HG02884 (cell line): ENCODE measurements around the gene ATP2B1.
"Not testable (repeated sequence)": the region's sequence is repeated elsewhere in the genome, so short reads cannot be mapped to it uniquely, and the experiment has no call there.

Experiments used
- ATAC-seq: cut with Tn5 transposase; IDR thresholded peaks from one replicate; pipeline ENCODE4 v1.9.1; 2021; ENCODE audit warnings: mild to moderate bottlenecking, moderate library complexity; ENCODE audit not compliant: unreplicated experiment

ATP2B1 gene

GRCh38 chr12:89708565-89709156 is at the start of gene ATP2B1:
TSS of gene ATP2B1 (minus strand) at chr12:89708838. CDS start at chr12:89655886, 52,952 bp downstream.
- ATAC-seq = peak; percentile 45

- not testable (repeated sequence) for ATAC-seq
Measured at GRCh38 chr12:89757987-89758386, 49.3 kb upstream of the ATP2B1 start.

GRCh38 chr12:89756585-89757398 is 48.2 kb upstream of the ATP2B1 start:
- ATAC-seq = peak; percentile 91

DNA sequence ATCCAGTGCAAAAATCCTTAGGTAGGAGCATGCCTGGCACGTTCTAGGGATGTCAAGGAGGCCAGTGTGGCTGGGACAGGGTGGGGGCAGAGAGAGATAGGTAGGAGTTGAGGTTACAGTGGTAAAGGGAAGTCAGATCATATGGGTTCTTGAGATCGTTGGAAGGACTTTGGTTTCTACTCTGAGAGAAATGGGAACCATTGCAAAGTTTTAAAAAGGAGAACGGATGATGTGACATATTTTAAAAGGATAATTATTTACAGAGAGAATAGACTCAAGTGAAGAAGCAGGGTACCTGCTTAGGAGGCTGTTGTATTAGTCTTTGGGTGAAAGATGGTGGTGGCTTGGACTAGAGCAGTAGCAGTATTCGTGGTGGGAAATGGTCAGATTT is 47.6 kb upstream of the ATP2B1 start:
- ATAC-seq = peak; percentile 3

DNA sequence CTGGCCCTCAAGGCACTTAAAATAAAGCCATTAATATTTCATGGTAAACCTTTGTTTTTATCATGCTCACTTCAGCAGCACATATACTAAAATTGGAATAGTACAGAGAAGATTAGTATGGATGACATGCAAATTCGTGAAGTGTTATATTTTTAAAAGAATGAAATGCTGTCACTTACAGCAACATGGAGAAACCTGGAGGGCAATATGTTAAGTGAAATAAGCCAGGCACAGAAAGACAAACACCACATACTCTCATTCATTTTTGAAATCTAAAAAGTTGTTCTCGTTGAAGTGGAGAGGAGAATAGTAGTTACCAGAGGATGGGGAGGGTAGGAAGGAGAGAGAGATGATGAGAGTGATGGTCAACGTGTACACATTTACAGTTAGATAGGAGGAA is 45.4 kb upstream of the ATP2B1 start:
- no peak for ATAC-seq

GRCh38 chr12:89752341-89752740 is 43.7 kb upstream of the ATP2B1 start:
- peak; percentile 38 for ATAC-seq

DNA sequence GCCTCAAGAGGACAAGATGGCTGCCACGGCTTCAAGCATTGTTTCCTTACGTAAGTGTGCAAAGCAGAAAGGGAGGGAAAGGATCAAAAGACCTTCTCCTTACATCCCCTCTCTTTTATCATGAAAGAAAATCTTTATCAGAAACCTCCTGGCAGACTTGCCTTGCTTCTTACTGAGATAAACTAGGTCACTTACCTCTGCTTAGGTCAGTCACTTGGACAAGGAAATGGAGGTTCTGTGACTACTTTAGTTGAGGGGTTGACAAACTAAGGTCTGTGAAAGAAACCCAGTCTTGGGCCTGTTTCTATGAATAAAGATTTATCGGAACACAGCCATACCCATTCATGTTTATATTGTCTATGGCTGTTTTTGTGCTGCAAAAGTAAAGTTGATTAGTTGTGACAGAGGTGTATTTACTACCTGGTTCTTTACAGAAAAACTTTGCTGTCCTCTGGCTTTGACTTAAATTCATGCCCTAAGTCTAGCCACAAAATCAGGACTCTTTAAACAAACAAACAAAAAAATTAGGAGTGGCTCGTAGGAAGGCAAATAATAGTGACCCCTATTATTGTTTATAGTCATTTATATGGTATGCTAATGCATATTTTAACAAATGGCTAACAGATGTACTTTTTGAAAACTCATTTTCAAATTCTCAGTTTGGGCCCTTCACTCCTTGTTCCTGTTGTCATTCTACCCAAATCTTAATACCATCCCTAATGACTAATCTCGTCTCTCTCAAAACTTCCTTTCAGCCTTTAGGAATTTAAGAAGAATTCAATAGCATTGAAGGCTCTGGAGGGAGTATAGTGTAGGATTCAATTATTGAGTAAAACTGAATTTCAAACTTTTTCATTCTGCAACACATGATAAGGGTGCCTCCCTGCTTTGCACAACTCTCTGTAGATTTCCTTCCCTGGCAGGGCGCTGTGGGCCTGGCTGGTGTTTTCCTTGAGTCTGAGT is 42.0 kb upstream of the ATP2B1 start:
- no peak for ATAC-seq

DNA sequence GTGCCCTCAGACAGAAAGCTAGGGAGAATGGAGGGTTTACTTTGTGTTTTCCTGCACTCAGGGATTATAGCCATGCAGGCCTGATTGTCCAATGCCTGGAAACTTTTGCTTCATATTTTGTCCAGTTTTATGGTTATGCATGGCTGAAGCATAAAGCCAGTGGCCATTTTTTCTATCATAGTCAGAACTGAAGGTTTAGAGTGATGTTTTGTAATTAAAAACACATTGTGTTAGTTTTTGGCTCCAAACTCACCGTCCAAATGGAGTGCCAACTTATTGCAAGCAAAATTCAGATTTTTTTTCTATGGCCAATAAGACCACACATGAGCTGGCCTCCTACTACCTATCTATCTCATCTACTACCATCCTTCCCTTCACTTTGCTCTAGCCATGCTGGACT is 40.2 kb upstream of the ATP2B1 start:
- ATAC-seq = no peak

GRCh38 chr12:89745286-89745685 is 36.6 kb upstream of the ATP2B1 start:
- no peak for ATAC-seq

DNA sequence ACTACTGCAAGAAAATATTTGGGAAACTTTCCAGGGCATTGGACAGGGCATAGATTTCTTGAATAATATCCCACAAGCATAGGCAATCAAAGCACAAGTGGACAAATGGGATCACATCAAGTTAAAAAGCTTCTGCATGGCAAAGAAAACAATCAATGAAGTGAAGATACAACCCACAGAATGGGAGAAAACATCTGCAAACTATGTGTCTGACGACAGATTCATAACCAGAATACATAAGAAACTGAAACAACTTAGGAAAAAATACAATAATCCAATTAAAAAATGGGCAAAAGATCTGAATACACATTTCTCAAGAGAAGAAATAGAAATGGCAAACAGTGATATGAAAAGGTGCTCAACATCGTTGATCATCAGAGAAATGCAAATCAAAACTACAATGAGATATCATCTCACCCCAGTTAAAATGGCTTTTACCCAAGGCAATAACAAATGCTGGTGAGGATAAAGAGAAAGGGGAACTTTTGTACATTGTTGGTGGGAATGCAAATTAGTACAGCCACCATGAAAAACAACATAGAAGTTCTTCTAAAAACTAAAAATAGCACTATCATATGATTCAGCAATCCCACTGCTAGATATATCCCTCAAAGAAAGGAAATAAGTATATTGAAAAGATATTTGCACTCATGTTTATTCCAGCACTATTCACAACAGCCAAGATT is 33.8 kb upstream of the ATP2B1 start:
- no peak for ATAC-seq

GRCh38 chr12:89740943-89741342 is 32.3 kb upstream of the ATP2B1 start:
- no peak for ATAC-seq

DNA sequence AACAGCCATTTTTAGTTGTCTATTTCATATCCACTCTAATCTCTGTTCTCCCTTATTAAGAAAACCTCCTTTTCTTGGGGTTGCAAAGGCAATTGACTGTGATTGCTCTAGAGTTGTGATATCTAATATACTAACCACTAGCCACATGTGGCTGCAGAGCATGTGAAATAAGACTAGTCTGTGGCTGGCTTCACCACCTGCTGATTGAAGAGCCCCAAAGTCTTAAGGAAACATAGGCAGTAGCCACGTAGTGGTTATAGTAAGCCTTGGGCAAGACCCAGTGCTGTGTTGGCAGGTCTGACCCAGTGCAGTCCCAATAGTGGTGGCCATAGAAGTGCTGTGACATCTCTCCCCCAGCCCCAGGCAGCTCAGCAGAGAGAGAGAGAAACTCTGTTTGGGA is 28.4 kb upstream of the ATP2B1 start:
- no peak for ATAC-seq

- ATAC-seq = no peak
Measured at GRCh38 chr12:89733579-89734201, 25.1 kb upstream of the ATP2B1 start.

DNA sequence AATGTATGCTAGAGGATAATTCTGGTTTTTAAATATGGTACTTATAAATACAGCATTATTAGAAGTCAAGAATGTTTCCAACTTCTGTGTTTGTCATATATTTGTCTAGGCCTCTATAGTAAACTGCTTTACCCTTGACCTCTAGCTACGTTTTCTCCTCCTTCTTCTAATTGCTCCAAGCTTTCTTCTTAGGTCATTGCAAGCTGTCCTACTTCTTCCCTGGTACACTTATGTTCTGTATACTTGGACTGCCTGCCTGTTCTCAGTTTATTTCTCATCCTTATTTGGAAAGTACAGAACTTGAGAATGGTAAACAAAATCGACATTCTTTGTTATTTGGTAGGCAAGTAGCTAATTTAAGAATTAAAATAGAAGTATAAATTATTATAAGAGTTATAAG is 23.9 kb upstream of the ATP2B1 start:
- no peak for ATAC-seq

- no peak for ATAC-seq
Measured at GRCh38 chr12:89731614-89732013, 23.0 kb upstream of the ATP2B1 start.

GRCh38 chr12:89731089-89731488 is 22.5 kb upstream of the ATP2B1 start:
- ATAC-seq = no peak

DNA sequence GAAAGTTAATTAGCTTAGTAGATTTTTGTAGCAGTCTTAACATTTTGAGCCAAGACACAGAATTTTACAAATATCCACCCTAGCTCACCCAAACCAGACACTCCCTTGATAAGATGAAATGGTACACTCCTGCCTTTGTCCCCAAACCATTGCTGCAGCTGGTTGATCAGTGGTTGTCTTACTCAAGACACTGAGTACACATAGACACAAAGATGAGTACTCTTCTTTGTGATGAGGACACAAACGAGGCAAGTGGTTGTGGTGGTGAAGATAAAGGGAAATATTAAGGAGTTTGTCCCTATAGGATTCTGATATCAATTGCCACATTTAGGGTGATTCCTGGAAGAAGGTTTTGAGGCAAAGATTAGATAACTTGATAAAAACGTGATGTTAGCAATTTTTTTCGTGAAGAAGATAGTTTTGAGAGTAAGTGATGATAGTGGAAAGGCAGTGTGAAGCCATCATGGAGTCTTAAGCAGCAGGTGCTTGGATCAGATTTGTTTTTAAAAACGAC is 21.4 kb upstream of the ATP2B1 start:
- ATAC-seq = no peak

- no peak for ATAC-seq
Measured at GRCh38 chr12:89723276-89723675, 14.6 kb upstream of the ATP2B1 start.

DNA sequence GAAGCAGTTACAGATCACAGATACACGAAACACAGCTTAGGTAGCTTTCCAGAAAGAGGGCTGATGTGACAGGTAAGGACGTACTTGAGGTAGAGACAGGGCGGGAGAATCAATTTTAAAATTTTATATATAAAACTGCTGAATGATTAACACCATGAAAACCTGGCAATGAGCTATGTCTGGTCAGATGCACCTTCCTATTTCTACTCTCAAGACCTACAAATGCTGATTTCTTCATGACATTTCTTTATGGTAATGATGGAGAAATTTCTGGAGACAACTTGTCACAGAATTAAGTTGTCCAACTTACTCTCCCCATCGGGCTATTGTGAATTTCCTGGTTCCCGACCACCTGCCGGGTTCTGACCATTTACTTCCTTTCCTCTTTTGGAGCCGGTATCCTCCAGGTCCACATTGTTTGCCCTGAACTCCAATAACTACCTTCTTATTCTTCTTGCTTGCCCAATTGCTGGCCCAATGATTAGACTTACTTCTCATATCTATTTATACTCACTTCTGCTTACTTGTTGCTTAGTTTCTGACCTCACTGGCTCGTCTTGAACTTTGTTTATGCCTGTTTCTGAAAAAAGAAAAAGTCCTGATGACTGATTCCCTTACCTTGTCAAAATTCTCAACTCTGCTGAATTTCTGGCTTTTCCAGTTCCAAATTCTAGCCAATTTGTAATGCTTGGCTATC is 12.8 kb upstream of the ATP2B1 start:
- peak; percentile 96 for ATAC-seq
